Stimulated activated CD4-positive, alpha-beta T cell treated with anti-CD3 and anti-CD28 coated beads, Interleukin-1b, Interleukin-23, amount 100 ng/mL, for 1 hour (primary cell): ENCODE data around the gene ERAP2.
"Not testable (repeated sequence)": the region's sequence is repeated elsewhere in the genome, so short reads cannot be mapped to it uniquely, and the experiment has no call there.

Experiments
- DNase-seq, 2 donors: peaks; one replicate each; pipeline ENCODE4 v3.0.0-alpha.2; 2020; ENCODE audit warnings: low read depth in 2 of 2

ERAP2 gene

DNA sequence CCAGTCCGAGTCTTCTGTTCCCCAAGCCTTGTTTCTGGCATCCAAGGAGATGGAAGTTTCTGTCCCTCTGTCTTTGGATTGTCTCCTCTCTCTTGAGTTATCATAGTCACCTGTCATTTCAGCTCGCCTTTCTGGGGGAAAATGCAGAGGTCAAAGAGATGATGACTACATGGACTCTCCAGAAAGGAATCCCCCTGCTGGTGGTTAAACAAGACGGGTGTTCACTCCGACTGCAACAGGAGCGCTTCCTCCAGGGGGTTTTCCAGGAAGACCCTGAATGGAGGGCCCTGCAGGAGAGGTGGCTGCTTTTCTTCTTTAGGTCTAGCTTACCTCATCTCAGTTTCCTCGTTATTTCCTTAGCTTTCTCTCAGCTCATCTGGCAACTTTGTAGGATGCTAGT, 25.1 kb downstream of the ERAP2 start:
- DNase-seq = no peak

DNA sequence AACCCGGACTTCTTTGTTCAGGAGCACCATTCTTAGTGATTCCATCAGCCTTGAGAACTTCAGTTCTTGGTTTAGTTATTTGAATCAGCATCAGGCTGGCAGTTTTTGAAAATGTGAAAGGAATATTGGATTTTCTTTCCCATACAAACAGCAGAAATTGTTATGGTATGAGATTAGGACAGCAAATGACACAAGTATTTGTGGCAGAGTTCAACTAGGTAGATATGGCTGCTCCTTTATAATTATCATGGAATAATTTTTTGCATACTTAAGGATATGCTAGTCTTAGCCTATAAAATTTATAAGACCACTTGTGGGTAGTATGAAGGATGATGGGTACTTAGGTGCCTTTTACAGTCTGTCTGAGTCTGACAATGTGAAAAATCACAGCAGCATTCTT, 25.5 kb downstream of the ERAP2 start:
- DNase-seq = no peak

DNA sequence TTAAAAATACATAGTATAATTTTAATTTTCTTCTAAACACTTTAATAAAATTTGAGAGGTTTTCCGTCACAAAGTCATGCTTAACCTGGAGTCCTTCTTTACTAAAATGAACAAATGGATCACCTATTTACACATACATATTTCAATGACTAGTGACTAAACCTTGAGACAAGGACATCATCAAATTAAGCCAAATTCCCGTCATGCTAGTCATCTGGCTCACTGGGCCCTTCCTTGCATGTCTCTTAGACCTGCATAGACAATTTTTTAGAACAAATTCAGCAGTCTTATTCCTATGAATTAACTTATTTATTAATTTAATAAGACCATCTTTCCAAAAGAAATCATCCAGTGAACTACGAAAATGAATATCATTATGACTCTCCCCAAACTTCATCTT, 26.6 kb downstream of the ERAP2 start:
- DNase-seq = no peak

DNA sequence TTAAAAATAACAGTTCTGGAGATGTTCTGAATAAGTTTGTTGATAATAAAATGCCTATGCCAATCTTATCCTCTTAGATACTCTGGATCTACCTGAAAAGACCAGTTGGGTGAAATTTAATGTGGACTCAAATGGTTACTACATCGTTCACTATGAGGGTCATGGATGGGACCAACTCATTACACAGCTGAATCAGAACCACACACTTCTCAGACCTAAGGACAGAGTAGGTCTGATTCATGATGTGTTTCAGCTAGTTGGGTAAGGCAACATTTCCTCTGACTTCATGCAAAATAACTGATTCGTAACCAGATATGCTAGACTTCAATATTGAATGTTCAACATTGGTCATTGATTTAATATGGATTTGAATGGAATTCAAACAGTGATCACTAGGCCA, 27.0 kb downstream of the ERAP2 start:
- DNase-seq = no peak

DNA sequence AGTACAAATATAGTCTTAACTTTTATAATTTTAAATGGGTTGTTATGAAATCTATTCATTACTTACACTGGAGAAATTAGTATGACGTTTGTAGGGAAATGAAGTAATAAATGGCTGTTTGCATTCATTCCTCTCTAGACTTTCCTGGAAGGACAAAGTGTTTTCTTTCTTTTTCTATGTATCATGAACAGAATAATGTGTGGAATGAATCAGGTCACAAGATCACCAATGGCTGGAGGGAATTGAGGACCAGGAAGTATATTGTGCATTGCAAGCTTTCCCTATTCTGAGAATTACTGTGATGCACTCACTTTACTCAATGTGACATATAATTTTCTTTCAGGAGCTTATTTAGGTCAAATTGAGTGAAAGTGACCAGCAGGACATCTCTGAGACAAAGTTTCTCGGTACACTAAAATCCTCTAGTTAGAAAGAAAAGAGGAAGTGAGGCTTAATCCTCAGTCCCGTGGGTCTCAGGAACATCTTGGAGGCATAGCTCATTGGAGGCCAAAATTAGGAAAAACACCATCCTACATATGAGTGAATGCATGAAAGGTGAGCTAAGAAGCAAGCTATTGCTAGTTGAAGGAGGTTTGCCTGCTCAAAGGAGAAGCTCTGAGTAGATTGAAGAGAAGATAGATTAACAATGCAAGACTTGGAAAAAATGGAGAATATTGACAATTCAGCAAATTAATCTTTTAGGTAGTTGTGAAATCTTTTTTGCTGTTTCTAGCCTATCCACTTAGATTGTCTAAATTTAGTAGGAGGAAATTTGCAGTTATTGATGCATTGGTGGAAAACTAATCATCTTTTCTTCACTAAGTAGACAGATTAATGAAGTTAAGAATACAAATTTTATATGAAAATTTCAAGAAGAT, 28.0 kb downstream of the ERAP2 start:
- DNase-seq = no peak

DNA sequence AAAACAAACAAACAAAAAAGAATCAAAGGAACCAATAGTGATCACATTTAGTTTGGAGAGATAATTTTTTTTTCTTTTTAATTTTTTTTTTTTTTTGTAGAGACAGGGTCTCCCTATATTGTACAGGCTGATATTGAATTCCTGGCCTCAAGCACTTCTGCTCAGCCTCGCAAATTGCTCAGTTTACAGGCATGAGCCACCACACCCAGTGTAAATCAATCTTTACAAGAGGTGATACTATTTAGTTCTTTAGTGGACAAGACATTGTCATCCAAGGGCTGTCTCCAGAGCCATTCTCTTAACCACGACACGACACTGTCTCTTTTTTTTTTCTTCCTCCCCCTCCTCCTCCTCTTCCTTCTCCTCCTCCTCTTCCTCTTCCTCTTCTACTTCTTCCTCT, 29.6 kb downstream of the ERAP2 start:
- no peak for DNase-seq

DNA sequence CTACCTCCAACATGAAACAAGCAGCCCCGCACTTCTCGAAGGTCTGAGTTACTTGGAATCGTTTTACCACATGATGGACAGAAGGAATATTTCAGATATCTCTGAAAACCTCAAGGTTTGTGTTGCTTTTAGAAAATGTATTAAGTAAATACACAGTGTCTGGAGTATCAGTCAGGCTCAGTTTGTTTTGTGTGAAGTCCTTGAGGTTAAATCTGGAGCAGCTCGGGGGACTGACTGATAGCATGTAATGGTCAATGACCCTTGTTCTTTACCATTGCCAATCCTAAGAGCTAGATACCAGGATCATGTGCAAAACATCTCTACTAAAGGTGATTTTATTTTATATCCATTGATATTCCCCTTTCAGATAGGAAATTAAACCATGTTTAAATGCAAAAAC, 32.7 kb downstream of the ERAP2 start:
- DNase-seq = no peak

DNA sequence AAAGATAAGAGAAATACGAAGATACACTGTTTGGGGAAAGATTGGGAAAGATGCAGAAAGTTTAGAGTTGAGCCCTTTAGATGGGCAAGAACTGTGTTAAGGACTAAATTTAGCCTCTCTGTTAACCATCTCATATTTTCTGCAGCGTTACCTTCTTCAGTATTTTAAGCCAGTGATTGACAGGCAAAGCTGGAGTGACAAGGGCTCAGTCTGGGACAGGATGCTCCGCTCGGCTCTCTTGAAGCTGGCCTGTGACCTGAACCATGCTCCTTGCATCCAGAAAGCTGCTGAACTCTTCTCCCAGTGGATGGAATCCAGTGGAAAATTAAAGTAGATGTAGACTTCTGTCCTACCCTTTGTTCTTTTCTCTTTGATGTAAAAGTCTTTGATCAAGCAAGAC, 33.1 kb downstream of the ERAP2 start:
- no peak for DNase-seq

DNA sequence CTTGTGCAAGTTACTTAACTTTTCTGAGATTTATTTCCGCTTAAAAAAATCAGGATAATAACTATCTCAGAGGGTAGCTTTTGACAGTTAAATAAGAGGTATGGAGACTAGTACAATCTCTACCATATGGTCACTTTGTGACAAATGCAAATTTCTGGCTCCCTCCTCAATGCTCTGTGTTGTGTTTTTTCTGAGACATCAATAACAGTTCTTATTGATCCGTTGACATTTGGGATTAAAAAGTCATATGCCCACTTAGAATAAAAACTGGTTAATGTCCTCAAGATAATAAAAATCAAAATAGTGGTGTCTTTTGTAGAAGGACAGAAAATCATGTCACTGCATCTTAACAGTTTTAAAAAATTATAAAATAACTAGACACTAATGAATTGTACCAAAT, 34.8 kb downstream of the ERAP2 start:
- no peak for DNase-seq

DNA sequence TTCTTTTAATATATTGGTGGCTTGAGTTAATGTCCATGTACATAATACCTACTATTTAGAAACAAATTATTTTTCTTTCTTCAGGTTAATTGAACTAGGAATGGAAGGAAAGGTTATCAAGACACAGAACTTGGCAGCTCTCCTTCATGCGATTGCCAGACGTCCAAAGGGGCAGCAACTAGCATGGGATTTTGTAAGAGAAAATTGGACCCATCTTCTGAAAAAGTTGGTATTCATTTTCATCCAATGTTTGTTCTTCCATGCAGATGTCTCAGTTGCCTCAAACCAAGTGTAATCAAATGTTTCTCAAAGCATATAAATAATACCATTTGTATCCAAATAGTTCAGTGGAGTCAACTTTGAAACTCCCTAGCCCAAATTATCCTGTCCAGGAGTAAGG, 36.9 kb downstream of the ERAP2 start:
- no peak for DNase-seq

DNA sequence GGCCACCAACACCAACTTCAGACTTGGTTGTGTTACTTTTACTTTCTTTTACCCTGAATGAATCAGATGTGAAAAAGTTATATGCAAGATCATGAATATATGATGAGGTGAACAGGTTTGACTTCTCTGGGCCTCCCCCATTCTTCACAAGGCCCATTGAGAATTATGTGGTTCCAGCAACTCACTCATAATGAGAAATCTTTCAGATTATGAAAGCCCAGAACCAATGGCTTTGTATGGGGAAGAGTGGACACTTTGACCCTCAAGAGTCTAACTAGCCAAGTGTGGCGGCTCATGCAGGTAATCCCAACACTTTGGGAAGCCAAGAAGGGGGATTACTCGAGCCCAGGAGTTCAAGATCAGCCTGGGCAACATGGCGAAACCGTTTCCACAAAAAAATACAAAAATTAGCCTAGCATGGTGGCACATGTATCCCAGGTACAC, 43.5 kb downstream of the ERAP2 start:
- no peak for DNase-seq

DNA sequence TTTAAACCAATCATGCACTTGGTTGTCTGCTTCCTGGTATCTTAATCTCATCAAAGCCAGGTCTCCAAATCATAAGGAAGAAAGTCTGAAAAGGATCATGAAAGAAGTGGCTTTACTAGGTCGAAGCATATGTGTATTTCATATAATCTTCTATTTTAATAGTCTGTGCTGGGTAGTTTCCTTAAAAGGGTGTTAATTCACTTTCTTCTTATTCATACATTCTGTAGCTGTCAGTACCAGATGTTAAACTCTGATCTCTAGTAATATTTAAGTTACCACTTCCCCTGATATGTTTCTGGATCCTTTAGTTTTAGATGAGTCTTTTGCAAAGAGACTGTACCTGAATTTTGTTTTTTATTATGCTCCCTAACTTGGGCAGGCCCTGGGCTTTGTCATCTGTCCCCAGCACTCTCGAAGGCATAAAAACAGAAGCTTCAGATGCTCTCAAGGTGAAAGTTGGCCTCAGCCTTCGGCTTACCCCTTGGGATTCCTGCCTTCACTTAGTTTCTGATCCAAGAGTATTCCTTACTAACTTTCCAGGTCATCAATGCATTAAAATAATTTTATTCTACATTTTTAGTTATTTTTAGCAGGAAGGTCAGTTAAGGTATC, 44.5 kb downstream of the ERAP2 start:
- no peak for DNase-seq

DNA sequence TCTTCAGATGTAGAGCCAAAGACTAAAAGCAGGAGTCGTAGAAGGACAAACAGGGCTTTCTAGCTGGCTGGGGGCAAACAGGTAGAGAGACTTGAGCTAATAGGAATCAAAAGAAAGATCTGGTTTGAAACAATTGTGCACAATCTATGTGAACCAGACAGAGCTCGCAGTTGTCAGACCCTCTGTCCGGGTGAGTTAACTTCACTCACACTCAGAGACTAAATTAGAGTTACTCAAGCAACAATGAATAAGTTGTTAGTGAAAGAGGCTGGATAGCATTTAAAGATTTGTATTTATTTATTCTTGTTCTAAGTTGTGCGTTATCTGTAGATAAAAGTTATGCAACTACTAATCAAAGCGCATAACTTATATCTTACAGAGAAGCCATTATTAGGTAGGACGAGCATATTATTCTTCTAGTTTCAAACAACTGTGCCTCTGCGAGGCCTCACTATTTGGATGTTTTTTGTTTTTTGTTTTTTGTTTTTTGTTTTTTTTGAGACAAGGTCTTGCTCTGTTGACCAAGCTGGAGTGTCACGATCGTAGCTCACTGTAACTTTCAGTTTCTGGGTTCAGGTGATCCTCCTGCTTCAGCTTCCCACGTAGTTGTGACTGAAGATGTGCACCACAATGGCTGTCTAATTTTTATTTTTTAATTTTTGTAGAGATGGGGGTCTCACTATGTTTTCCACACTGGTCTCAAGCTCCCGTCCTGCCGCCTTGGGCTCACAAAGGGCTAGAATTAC, 46.4 kb downstream of the ERAP2 start:
- no peak for DNase-seq

DNA sequence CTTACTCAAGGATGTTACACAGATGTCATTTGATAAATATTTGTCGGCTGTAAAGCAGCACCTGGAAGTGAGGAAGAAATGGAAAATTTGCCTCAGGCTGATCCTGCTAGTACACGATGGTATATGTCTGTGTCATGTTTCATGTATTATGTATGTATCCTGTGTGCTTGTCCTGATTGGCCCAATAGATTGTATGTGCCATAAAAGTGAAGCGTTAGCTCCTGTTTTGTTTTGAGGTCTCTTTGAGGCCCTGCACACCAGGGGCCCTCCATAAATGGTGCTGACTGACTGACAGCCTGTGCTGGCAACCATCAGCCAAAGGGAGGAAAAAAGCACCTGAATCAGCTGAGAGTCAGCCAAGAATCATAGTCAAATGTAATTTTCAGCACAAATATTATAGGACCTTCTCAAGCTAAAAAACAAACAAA, 47.7 kb downstream of the ERAP2 start:
- DNase-seq = no peak

DNA sequence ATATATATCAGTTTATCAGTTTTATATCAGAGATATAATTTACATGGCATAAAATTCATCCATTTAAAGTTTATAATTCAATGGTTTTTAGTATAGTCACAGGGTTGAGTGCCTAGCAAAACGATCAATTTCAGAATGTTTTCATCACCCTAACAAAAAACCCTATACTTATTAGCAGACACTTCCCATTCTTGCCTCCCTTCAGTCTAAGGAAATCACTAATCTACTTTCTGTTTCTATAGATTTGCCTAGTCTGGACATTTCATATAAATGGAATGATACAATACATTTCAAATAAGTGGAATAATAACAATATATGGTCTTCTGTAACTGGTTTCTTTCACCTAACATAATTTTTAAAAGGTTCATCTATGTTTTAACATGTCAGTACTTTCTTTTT, 50.0 kb downstream of the ERAP2 start:
- no peak for DNase-seq

DNA sequence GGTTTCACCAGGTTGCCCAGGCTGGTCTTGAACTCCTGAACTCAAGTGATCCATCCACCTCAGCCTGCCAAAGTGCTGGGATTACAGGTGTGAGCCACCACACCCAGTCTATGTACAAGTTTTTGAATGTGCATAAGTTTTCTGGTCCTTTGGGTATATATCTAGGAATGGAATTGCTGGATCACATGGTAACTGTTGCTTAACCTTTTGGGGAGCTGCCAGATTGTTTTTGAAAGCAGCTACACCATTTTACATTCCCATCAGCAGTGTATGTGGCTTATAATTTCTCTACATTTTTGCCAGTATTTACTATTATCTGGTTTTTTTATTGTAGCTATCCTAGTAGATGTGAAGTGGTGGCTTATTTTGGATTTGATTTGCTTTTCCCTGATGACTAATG, 50.7 kb downstream of the ERAP2 start:
- DNase-seq = no peak

DNA sequence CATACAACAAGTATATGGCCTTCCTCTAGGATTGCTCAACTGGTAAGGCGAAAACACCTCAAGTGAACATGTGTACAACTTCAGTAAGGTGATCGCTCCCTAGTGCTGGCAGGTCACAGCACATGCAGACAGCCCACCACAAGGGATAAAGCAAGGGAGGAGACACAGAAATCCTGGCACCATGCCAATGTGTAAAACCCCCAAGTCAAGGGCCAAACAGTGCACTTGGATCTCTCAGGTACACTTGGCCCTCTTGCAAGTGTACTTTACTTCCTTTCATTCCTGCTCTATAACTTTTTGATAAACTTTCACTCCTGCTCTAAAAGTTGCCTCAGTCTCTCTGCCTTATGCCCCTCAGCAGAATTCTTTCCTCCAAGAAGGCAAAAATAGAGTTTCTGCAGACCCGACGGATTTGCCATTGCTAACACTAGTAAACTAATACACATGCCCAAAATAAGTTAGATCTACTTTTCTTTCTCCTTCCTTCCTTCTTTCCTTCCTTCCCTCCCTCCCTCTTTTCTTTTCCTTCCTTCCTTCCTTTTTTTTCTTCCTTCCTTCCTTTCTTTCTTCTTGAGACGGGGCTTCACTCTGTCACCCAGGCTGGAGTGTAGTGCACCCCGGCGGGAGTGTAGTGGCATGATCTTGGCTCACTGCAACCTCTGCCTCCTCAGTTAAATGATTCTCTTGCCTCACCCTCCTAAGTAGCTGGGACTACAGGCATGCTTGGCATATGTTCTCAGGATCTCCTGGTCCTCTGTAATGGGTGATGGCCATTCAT, 52.8 kb downstream of the ERAP2 start:
- no peak for DNase-seq

DNA sequence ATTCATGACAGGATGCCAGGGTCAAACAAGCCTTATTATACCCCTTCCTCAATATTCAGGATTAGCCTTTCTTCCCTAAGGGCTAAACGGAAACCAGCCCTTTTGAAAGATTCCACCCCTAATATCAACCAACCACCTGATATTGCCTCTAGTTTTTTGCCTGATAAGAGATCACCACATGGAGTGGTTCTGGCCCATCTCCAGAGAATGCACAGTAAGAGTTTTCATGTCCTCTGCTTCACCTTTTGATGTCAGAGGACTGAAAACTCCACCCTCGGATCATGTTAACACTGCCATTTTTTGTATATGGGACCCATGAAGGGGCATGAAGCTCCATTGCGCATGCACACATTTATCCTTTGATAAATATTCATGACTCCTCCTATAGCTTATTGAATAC, 53.8 kb downstream of the ERAP2 start:
- DNase-seq = no peak

DNA sequence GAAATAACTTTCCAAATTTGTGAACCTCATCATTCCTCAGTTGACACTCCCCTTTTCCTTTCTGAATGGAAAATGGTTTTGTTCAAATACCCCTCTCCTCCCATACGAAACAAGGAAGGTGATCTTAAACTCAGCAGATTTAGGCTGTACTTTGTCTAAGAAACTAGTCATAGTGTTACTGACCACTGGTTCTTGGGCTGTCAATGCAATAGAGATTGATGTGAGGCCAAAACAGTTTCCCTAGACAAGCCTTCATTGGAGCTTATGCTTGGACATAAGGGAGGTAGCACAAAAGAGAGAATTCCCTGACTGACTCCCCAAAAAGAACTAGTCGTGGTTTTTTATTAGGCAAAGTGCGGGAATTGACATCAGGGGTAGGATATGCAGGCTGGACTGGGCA, 54.3 kb downstream of the ERAP2 start:
- DNase-seq = no peak

DNA sequence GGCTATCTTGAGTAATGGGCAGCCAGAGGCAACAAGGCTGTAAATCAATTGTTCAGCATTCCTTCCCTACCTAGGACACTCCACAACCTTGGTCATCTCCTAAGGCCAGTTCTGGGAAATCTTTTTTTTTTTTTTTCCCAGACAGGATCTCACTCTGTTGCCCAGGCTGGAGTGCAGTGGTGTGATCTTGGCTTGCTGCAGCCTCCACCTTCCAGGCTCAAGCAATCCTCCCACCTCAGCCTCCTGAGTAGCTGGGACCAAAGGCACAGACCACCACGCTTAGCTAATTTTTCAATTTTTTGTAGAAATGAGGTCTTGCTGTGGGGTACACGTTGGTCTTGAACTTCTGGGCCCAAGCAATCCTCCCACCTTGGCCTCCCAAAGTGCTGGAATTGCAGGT, 54.7 kb downstream of the ERAP2 start:
- DNase-seq = not testable (repeated sequence)

DNA sequence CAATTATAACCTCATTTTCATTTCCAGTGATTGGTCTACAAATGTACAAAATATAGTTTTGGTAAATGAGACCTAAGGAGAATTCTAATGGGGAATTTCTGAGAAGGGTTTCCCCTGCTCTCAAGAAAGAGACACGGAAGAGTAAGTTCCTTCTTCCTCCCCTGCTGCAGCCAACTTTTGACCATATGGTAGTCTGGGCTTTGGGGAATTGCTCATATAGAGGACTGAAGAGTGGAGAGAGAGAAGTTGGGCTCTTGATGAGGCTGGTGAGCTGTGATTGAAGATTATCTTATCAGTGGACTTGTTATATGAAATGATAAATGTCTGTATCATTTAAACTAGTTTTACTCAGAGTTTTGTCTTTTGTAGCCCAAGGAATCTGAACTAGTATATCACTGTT, 55.3 kb downstream of the ERAP2 start:
- DNase-seq = no peak

DNA sequence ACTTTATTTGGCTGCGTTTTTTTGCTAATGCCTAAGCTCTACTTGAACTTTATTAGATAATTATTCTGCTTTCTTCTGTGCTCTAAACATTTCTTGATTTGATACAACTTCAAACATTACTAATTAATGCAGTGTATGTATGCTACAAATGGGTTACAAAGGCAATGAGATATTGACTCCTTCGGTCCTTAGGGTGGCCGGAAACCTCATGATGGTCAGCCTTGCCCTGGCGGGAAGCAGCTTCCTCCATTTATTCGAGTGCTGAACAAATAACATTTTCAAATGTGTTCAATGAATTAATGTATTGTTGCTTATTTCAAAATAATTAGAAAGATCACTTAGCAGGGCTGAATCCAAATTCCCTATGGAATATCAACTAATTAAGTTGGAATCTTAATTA, 55.7 kb downstream of the ERAP2 start:
- DNase-seq = no peak
